GOT3 (cell line): Measurements from ENCODE around the gene TTLL7.

Source experiments
- DNase-seq: peaks from one replicate; lab custom pipeline; 2025; ENCODE audit warnings: mixed read lengths; lab: John Stamatoyannopoulos, UW

Gene TTLL7

GRCh38 chr1:83882906-83883305 lies 116.0 kb downstream of the TTLL7 start:
- no peak for DNase-seq

GRCh38 chr1:83872515-83872914 lies 126.4 kb downstream of the TTLL7 start:
- DNase-seq: no peak

- DNase-seq: no peak
Observed at GRCh38 chr1:83864991-83865390, 133.9 kb downstream of the TTLL7 start.

- DNase-seq: no peak
Observed at GRCh38 chr1:83860490-83861221, 138.3 kb downstream of the TTLL7 start.

GRCh38 chr1:83857716-83858115 lies 141.2 kb downstream of the TTLL7 start:
- DNase-seq: no peak

- DNase-seq: no peak
Observed at GRCh38 chr1:83857103-83857502, 141.8 kb downstream of the TTLL7 start.

- DNase-seq: no peak
Observed at GRCh38 chr1:83856381-83856780, 142.6 kb downstream of the TTLL7 start.

GRCh38 chr1:83854456-83854855 lies 144.5 kb downstream of the TTLL7 start:
- DNase-seq: no peak

- no peak for DNase-seq
Observed at GRCh38 chr1:83850834-83851233, 148.1 kb downstream of the TTLL7 start.

- DNase-seq: no peak
Observed at GRCh38 chr1:83849191-83850061, 149.5 kb downstream of the TTLL7 start.

- DNase-seq: no peak
Observed at GRCh38 chr1:83846138-83846537, 152.8 kb downstream of the TTLL7 start.

- no peak for DNase-seq
Observed at GRCh38 chr1:83845437-83846071, 153.4 kb downstream of the TTLL7 start.

- DNase-seq: no peak
Observed at GRCh38 chr1:83844546-83844945, 154.4 kb downstream of the TTLL7 start.

- no peak for DNase-seq
Observed at GRCh38 chr1:83839566-83840173, 159.3 kb downstream of the TTLL7 start.

GRCh38 chr1:83838573-83838972 lies 160.4 kb downstream of the TTLL7 start:
- DNase-seq: no peak

- DNase-seq: no peak
Observed at GRCh38 chr1:83836543-83836942, 162.4 kb downstream of the TTLL7 start.

GRCh38 chr1:83834621-83835264 lies 164.2 kb downstream of the TTLL7 start:
- no peak for DNase-seq

GRCh38 chr1:83832194-83832593 lies 166.7 kb downstream of the TTLL7 start:
- no peak for DNase-seq

- no peak for DNase-seq
Observed at GRCh38 chr1:83829106-83829505, 169.8 kb downstream of the TTLL7 start.

GRCh38 chr1:83828456-83828855 lies 170.5 kb downstream of the TTLL7 start:
- no peak for DNase-seq

GRCh38 chr1:83827741-83828140 lies 171.2 kb downstream of the TTLL7 start:
- DNase-seq: no peak

- no peak for DNase-seq
Observed at GRCh38 chr1:83822208-83822607, 176.7 kb downstream of the TTLL7 start.
